HepG2 (cell line): ENCODE data around the gene POLN. TPM values are rescaled to one million over a fixed set of nuclear protein-coding genes. Genes with fewer than 3 reads are reported as not detected.

Experiments used
- DPF2 ChIP-seq: sonication (generic); formaldehyde crosslinking; IDR thresholded peaks from 2 replicates; pipeline ENCODE4 v1.4.0; 2020; ENCODE audit warnings: mild to moderate bottlenecking, low read depth, missing genetic modification reagents, borderline replicate concordance
- GABPB1 ChIP-seq: IDR thresholded peaks from 2 replicates; pipeline ENCODE4 v1.6.1; 2016; ENCODE audit warnings: mild to moderate bottlenecking, missing genetic modification reagents, moderate library complexity, missing compliant biosample characterization
- HIVEP1 ChIP-seq: sonication (generic); formaldehyde crosslinking; IDR thresholded peaks from 2 replicates; pipeline ENCODE4 v1.4.0; 2020; ENCODE audit warnings: mild to moderate bottlenecking, missing genetic modification reagents
- HMG20B ChIP-seq: conservative IDR thresholded peaks from 2 replicates; pipeline ENCODE4 v1.6.1; 2016; ENCODE audit warnings: missing genetic modification reagents, missing compliant biosample characterization
- HNF4G ChIP-seq, 2 experiments: sonication (generic) in 1 of 2; formaldehyde crosslinking in 1 of 2; IDR thresholded peaks; 2 replicates each; pipeline versions ENCODE4 v1.4.0 to v1.6.1; 2011 to 2020; ENCODE audit warnings: borderline replicate concordance in 2 of 2, low read depth in 2 of 2, mild to moderate bottlenecking in 2 of 2, low read length in 1 of 2, missing genetic modification reagents in 1 of 2, moderate library complexity in 1 of 2
- MEIS1 ChIP-seq: sonication (generic); formaldehyde crosslinking; IDR thresholded peaks from 2 replicates; pipeline ENCODE4 v1.9.0; 2021; ENCODE audit warnings: mild to moderate bottlenecking, missing genetic modification reagents, moderate library complexity, borderline replicate concordance
- NFYB ChIP-seq: sonication (generic); formaldehyde crosslinking; IDR thresholded peaks from 2 replicates; pipeline ENCODE4 v1.4.0; 2020; ENCODE audit warnings: missing genetic modification reagents
- PAWR ChIP-seq: sonication (generic); formaldehyde crosslinking; IDR thresholded peaks from 2 replicates; pipeline ENCODE4 v1.4.0; 2020; ENCODE audit warnings: missing genetic modification reagents, mild to moderate bottlenecking, borderline replicate concordance
- PHF20 ChIP-seq: sonication (generic); formaldehyde crosslinking; IDR thresholded peaks from 2 replicates; pipeline ENCODE4 v1.5.0; 2020; ENCODE audit warnings: mild to moderate bottlenecking, missing genetic modification reagents
- PITX1 ChIP-seq: sonication (generic); formaldehyde crosslinking; IDR thresholded peaks from 2 replicates; pipeline ENCODE4 v1.5.1; 2020; ENCODE audit warnings: mild to moderate bottlenecking, missing genetic modification reagents
- ZBTB7A ChIP-seq: sonication (generic); formaldehyde crosslinking; IDR thresholded peaks from 2 replicates; pipeline ENCODE4 v1.8.0; 2022; ENCODE audit warnings: mild to moderate bottlenecking, missing genetic modification reagents
- ZNF326 ChIP-seq: sonication (generic); formaldehyde crosslinking; IDR thresholded peaks from 2 replicates; pipeline ENCODE4 v1.4.0; 2020; ENCODE audit warnings: missing genetic modification reagents, borderline replicate concordance
- ZNF652 ChIP-seq: IDR thresholded peaks from 2 replicates; pipeline ENCODE4 v1.6.1; 2016; ENCODE audit warnings: low read depth, borderline replicate concordance
- ZNF788 ChIP-seq: sonication (generic); formaldehyde crosslinking; IDR thresholded peaks from 2 replicates; pipeline ENCODE4 v1.5.0; 2020; ENCODE audit warnings: mild to moderate bottlenecking, missing genetic modification reagents, borderline replicate concordance
- polyA plus RNA-seq, 8 experiments: library from polyadenylated mRNA; depleted of rRNA in 3 of 8; stranded (reverse) in 7 of 8; unstranded in 1 of 8; fragments of >200 nt; fragmentation: Illumina TruSeq in 4 of 8; extraction: Trizol in 4 of 8; gene quantifications; 2 replicates each; pipeline versions ENCODE4 v1.2.1 to v1.2.3, GENCODE V29; 2011 to 2016; ENCODE audit warnings: low read depth in 4 of 8, missing spikeins in 1 of 8, mixed read lengths in 1 of 8; ENCODE audit not compliant: insufficient read depth in 1 of 8
- total RNA-seq, 5 experiments: library from RNA; depleted of rRNA; stranded (reverse); fragments of >200 nt; fragmentation: Illumina TruSeq; extraction: Trizol; gene quantifications; 2 replicates each; pipeline ENCODE4 v1.2.3, GENCODE V29; 2016; ENCODE audit warnings: low read depth in 1 of 5
- TF ChIP-seq, protein P1 (sequence below): sonication (generic); formaldehyde crosslinking; IDR thresholded peaks from 2 replicates; pipeline ENCODE4 v1.4.0; 2020; ENCODE audit warnings: missing genetic modification reagents
- TF ChIP-seq, protein P2 (sequence below), 2 experiments: sonication (generic) in 1 of 2; formaldehyde crosslinking in 1 of 2; IDR thresholded peaks; 2 replicates each; pipeline versions ENCODE4 v1.4.0 to v1.6.1; 2018 to 2020; ENCODE audit warnings: missing genetic modification reagents in 2 of 2, borderline replicate concordance in 1 of 2, low read depth in 1 of 2, mild to moderate bottlenecking in 1 of 2, missing biosample characterization in 1 of 2
- TF ChIP-seq, protein P3 (sequence below): sonication (generic); formaldehyde crosslinking; IDR thresholded peaks from 2 replicates; pipeline ENCODE4 v1.4.0; 2020; ENCODE audit warnings: missing genetic modification reagents
- TF ChIP-seq, protein P4 (sequence below): sonication (generic); formaldehyde crosslinking; IDR thresholded peaks from 2 replicates; pipeline ENCODE4 v1.5.1; 2020; ENCODE audit warnings: mild to moderate bottlenecking, missing genetic modification reagents, moderate library complexity

Gene POLN
- total and polyA plus RNA-seq, 2 of the 13 experiments (the other 11 are each of a cell fraction or from before 2014, with no cell fraction given), result 0.93 to 1.5 TPM

DNA sequence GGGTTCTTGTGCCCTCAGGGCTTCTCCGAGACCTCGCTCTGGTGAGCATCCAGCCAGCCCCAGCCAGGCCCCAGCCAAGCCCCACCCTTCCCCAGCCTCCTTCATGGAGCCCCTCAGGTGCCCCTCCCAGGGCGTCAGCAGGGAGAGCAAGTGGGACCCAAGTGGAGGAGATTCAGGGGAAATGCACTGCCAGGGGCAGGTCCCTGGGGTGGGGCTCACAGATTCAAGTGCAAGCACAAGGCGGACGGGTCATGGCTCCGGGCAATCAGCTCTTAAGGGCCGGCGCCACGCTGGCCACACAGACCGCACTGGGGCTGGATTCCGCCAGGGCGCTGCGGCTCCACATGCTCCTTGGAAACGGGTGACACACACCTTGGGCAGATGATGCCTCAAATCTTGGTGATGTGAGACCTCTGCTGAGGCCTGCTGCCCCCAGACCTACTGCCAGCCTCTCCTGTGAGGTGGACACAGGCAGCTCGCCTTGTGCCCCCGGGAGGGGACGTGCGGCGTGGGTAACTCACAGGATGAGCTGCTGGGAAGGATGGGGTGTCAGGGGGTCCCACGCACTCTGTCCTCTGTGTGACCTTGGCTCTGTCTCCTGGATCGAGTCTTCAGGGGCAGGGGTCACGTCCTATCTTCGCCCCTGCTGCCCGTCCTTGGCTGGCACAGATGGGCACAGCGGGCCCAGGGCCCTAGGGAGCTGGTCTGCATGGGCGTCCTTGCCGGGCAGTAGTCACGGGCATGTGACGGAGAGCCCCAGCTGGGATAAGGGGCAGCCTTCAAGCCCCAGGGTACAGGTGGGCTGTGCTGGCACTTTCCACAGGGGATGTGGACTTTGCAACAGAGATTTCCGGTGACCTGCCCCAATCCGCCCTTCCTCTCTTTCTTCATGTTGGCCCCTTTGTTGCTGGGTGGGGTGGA, 165.7 kb downstream of the POLN start (continued):
- TF ChIP-seq HIVEP1 (CRISPR knock-in tag), result no peak
- TF ChIP-seq DPF2 (CRISPR knock-in tag), result peak; percentile 38; the same call in 1 of the 2 replicates
- TF ChIP-seq, protein P1, sequence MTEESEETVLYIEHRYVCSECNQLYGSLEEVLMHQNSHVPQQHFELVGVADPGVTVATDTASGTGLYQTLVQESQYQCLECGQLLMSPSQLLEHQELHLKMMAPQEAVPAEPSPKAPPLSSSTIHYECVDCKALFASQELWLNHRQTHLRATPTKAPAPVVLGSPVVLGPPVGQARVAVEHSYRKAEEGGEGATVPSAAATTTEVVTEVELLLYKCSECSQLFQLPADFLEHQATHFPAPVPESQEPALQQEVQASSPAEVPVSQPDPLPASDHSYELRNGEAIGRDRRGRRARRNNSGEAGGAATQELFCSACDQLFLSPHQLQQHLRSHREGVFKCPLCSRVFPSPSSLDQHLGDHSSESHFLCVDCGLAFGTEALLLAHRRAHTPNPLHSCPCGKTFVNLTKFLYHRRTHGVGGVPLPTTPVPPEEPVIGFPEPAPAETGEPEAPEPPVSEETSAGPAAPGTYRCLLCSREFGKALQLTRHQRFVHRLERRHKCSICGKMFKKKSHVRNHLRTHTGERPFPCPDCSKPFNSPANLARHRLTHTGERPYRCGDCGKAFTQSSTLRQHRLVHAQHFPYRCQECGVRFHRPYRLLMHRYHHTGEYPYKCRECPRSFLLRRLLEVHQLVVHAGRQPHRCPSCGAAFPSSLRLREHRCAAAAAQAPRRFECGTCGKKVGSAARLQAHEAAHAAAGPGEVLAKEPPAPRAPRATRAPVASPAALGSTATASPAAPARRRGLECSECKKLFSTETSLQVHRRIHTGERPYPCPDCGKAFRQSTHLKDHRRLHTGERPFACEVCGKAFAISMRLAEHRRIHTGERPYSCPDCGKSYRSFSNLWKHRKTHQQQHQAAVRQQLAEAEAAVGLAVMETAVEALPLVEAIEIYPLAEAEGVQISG, result no peak
- TF ChIP-seq HNF4G (IDR thresholded peaks at IDR 0.05; ENCODE audit: borderline replicate concordance, low read depth, low read length), result peak; percentile 56; the same call in 1 of the 2 replicates
- no peak for TF ChIP-seq HNF4G (CRISPR knock-in tag; IDR thresholded peaks at IDR 0.05; ENCODE audit: borderline replicate concordance, low read depth)
- TF ChIP-seq MEIS1 (CRISPR knock-in tag), result 0 out of 2 replicates have a peak, but pooled peaks have one; percentile 20
- TF ChIP-seq, protein P2, sequence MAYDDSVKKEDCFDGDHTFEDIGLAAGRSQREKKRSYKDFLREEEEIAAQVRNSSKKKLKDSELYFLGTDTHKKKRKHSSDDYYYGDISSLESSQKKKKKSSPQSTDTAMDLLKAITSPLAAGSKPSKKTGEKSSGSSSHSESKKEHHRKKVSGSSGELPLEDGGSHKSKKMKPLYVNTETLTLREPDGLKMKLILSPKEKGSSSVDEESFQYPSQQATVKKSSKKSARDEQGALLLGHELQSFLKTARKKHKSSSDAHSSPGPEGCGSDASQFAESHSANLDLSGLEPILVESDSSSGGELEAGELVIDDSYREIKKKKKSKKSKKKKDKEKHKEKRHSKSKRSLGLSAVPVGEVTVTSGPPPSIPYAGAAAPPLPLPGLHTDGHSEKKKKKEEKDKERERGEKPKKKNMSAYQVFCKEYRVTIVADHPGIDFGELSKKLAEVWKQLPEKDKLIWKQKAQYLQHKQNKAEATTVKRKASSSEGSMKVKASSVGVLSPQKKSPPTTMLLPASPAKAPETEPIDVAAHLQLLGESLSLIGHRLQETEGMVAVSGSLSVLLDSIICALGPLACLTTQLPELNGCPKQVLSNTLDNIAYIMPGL (CRISPR knock-in tag; IDR thresholded peaks at IDR 0.05; ENCODE audit: borderline replicate concordance in 1 of 2, low read depth in 1 of 2), result peak in 1 of 2 experiments; percentile 15; a peak in 1 of 4 replicates
- TF ChIP-seq ZNF326 (CRISPR knock-in tag), result no peak
- no peak for TF ChIP-seq PHF20 (CRISPR knock-in tag)
- TF ChIP-seq, protein P3, sequence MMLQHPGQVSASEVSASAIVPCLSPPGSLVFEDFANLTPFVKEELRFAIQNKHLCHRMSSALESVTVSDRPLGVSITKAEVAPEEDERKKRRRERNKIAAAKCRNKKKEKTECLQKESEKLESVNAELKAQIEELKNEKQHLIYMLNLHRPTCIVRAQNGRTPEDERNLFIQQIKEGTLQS (CRISPR knock-in tag), result no peak
- TF ChIP-seq HMG20B, result no peak
- TF ChIP-seq, protein P4, sequence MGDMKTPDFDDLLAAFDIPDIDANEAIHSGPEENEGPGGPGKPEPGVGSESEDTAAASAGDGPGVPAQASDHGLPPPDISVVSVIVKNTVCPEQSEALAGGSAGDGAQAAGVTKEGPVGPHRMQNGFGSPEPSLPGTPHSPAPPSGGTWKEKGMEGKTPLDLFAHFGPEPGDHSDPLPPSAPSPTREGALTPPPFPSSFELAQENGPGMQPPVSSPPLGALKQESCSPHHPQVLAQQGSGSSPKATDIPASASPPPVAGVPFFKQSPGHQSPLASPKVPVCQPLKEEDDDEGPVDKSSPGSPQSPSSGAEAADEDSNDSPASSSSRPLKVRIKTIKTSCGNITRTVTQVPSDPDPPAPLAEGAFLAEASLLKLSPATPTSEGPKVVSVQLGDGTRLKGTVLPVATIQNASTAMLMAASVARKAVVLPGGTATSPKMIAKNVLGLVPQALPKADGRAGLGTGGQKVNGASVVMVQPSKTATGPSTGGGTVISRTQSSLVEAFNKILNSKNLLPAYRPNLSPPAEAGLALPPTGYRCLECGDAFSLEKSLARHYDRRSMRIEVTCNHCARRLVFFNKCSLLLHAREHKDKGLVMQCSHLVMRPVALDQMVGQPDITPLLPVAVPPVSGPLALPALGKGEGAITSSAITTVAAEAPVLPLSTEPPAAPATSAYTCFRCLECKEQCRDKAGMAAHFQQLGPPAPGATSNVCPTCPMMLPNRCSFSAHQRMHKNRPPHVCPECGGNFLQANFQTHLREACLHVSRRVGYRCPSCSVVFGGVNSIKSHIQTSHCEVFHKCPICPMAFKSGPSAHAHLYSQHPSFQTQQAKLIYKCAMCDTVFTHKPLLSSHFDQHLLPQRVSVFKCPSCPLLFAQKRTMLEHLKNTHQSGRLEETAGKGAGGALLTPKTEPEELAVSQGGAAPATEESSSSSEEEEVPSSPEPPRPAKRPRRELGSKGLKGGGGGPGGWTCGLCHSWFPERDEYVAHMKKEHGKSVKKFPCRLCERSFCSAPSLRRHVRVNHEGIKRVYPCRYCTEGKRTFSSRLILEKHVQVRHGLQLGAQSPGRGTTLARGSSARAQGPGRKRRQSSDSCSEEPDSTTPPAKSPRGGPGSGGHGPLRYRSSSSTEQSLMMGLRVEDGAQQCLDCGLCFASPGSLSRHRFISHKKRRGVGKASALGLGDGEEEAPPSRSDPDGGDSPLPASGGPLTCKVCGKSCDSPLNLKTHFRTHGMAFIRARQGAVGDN (CRISPR knock-in tag), result peak; percentile 87
- TF ChIP-seq NFYB (CRISPR knock-in tag), result no peak
- peak; percentile 24; the same call in 1 of the 2 replicates for TF ChIP-seq GABPB1
- no peak for TF ChIP-seq ZNF652
- TF ChIP-seq ZNF788 (CRISPR knock-in tag), result no peak; the same call in 1 of the 2 replicates
- peak; percentile 69 for TF ChIP-seq PITX1 (CRISPR knock-in tag)
- TF ChIP-seq ZBTB7A (CRISPR knock-in tag), result no peak
- no peak for TF ChIP-seq PAWR (CRISPR knock-in tag)
